ENCODE measurements around the gene AP4B1. TPM values are rescaled to one million over a fixed set of nuclear protein-coding genes. Genes with fewer than 3 reads are reported as not detected.
A peak's percentile ranks its signal among the peaks of the same experiment; 100 is the strongest.
"Not testable (repeated sequence)": the region's sequence is repeated elsewhere in the genome, so short reads cannot be mapped to it uniquely, and the experiment has no call there.

AP4B1 gene
- total RNA-seq, 1 donor from 2014 or later = 12.6 TPM

GRCh38 chr1:113871597-113872113, 32.9 kb downstream of the AP4B1 start, which contains the start of gene PTPN22:
PTPN22 (minus strand) TSS chr1:113871712.
- intact Hi-C loops (cut with DNase I) = no loop called here
- DNase-seq (ENCODE audit: low spot score) = peak; percentile 85

GRCh38 chr1:113870778-113871177, 33.8 kb downstream of the AP4B1 start:
- no peak for DNase-seq (ENCODE audit: low spot score)
- intact Hi-C loops (cut with DNase I) = no loop called here

GRCh38 chr1:113868387-113869083, 36.1 kb downstream of the AP4B1 start:
- intact Hi-C loops (cut with DNase I) = no loop called here
- no peak for DNase-seq (ENCODE audit: low spot score)

- intact Hi-C loops (cut with DNase I) = no loop called here
- DNase-seq (ENCODE audit: low spot score) = no peak
Observed at GRCh38 chr1:113861641-113862040, 43.0 kb downstream of the AP4B1 start.

GRCh38 chr1:113860891-113861290, 43.7 kb downstream of the AP4B1 start:
- DNase-seq (ENCODE audit: low spot score) = no peak
- intact Hi-C loops (cut with DNase I) = no loop called here

GRCh38 chr1:113859478-113860175, 45.0 kb downstream of the AP4B1 start:
- intact Hi-C loops (cut with DNase I) = no loop called here

GRCh38 chr1:113858982-113859381, 45.6 kb downstream of the AP4B1 start:
- DNase-seq (ENCODE audit: low spot score) = no peak
- intact Hi-C loops (cut with DNase I) = no loop called here

More at GRCh38 chr1:113859478-113860175, 45.0 kb downstream of the AP4B1 start:
- DNase-seq (ENCODE audit: low spot score) = no peak

- DNase-seq (ENCODE audit: low spot score) = no peak
- intact Hi-C loops (cut with DNase I) = no loop called here
Observed at GRCh38 chr1:113858418-113858817, 46.2 kb downstream of the AP4B1 start.

GRCh38 chr1:113857776-113858175, 46.8 kb downstream of the AP4B1 start:
- intact Hi-C loops (cut with DNase I) = no loop called here
- no peak for DNase-seq (ENCODE audit: low spot score)

GRCh38 chr1:113856401-113856790, 48.2 kb downstream of the AP4B1 start:
- no peak for DNase-seq (ENCODE audit: low spot score)
- intact Hi-C loops (cut with DNase I) = no loop called here

GRCh38 chr1:113855630-113856400, 48.8 kb downstream of the AP4B1 start:
- intact Hi-C loops (cut with DNase I) = no loop called here
- DNase-seq (ENCODE audit: low spot score) = no peak

- no peak for DNase-seq (ENCODE audit: low spot score)
- intact Hi-C loops (cut with DNase I) = no loop called here
Observed at GRCh38 chr1:113854234-113854633, 50.4 kb downstream of the AP4B1 start.

- DNase-seq (ENCODE audit: low spot score); intact Hi-C loops (cut with DNase I): not testable (repeated sequence)
Observed at GRCh38 chr1:113852694-113853093, 51.9 kb downstream of the AP4B1 start.

GRCh38 chr1:113850127-113850796, 54.3 kb downstream of the AP4B1 start:
- no peak for DNase-seq (ENCODE audit: low spot score)
- intact Hi-C loops (cut with DNase I) = no loop called here

GRCh38 chr1:113849072-113849471, 55.5 kb downstream of the AP4B1 start:
- DNase-seq (ENCODE audit: low spot score) = no peak
- intact Hi-C loops (cut with DNase I) = no loop called here

GRCh38 chr1:113846391-113847035, 58.1 kb downstream of the AP4B1 start:
- no peak for DNase-seq (ENCODE audit: low spot score)
- intact Hi-C loops (cut with DNase I) = no loop called here

Data from cardiac septum (tissue), 1 donor.